Spleen (tissue), 7 donors: ENCODE measurements around the gene AFAP1.
"Not testable (repeated sequence)": the region's sequence is repeated elsewhere in the genome, so short reads cannot be mapped to it uniquely, and the experiment has no call there.

Experiments used
- POLR2A ChIP-seq, 3 donors: fragments of 450-650 bp; IDR thresholded peaks; one replicate each; pipeline ENCODE4 v1.5.1; 2017; ENCODE audit warnings: antibody characterized with exemption in 3 of 3, mild to moderate bottlenecking in 1 of 3
- TF ChIP-seq, protein P1 (sequence below), 11 experiments: fragments of 200-600 bp in 7 of 11; fragments of 450-650 bp in 4 of 11; sonication (generic) in 4 of 11; IDR thresholded peaks in 8 of 11; conservative IDR thresholded peaks in 3 of 11; 1 replicate in 7 of 11; 2 replicates in 4 of 11; pipeline versions ENCODE4 v1.4.0 to v1.8.0; 2016 to 2021; ENCODE audit warnings: antibody characterized with exemption in 11 of 11, inconsistent platforms in 4 of 11, mild to moderate bottlenecking in 1 of 11
- donor health status: DM: no; HTN: no; CAD: no; lungs with moderate emphysema.
- donor health status: DM: no; HTN: no; CAD: no.
- donor health status: DM: no; HTN: no; CAD: no.

DNA sequence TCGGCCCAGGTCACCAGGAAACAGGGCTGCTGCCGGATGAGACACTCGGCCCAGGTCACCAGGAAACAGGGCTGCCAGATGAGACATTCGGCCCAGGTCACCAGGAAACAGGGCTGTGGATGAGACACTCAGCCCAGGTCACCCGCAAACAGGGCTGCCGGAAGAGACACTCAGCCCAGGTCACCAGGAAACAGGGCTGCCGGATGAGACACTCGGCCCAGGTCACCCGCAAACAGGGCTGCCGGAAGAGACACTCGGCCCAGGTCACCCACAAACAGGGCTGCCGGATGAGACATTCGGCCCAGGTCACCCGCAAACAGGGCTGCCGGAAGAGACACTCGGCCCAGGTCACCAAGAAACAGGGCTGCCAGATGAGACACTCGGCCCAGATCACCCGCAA, 21.5 kb downstream of the AFAP1 start:
- not testable (repeated sequence) for TF ChIP-seq POLR2A (IDR thresholded peaks at IDR 0.05)
- TF ChIP-seq, protein P1, sequence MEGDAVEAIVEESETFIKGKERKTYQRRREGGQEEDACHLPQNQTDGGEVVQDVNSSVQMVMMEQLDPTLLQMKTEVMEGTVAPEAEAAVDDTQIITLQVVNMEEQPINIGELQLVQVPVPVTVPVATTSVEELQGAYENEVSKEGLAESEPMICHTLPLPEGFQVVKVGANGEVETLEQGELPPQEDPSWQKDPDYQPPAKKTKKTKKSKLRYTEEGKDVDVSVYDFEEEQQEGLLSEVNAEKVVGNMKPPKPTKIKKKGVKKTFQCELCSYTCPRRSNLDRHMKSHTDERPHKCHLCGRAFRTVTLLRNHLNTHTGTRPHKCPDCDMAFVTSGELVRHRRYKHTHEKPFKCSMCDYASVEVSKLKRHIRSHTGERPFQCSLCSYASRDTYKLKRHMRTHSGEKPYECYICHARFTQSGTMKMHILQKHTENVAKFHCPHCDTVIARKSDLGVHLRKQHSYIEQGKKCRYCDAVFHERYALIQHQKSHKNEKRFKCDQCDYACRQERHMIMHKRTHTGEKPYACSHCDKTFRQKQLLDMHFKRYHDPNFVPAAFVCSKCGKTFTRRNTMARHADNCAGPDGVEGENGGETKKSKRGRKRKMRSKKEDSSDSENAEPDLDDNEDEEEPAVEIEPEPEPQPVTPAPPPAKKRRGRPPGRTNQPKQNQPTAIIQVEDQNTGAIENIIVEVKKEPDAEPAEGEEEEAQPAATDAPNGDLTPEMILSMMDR (IDR thresholded peaks at IDR 0.05 in 8 of 11, conservative IDR thresholded peaks at IDR 0.05 in 3 of 11) = not testable (repeated sequence)
